ENCODE results near the gene VPS25. TPM values are rescaled to one million over a fixed set of nuclear protein-coding genes. Genes with fewer than 3 reads are reported as not detected.
"Not testable (repeated sequence)": the region's sequence is repeated elsewhere in the genome, so short reads cannot be mapped to it uniquely, and the experiment has no call there.

The VPS25 gene
- total RNA-seq, 4 donors from 2014 or later, result 58.3 to 111 (median 79.7) TPM

- TF ChIP-seq POLR2A (IDR thresholded peaks at IDR 0.05), result no peak
- TF ChIP-seq EP300 (IDR thresholded peaks at IDR 0.05; ENCODE audit: low read depth), result no peak
- TF ChIP-seq POLR2AphosphoS5 (IDR thresholded peaks at IDR 0.05), result no peak
- no peak for TF ChIP-seq CTCF (IDR thresholded peaks at IDR 0.05)
- Histone ChIP-seq H3K27ac (no peak overlapping the region), H3K36me3 (no peaks in the 10 kb centered on the region), H3K27me3 (peaks cover 14% of the 10 kb centered on the region), H3K4me3 (no peak overlapping the region), H3K9me3 (no peaks in the 10 kb centered on the region), H3K4me1 (peaks cover 5 to 11% (median 8%) of the 10 kb centered on the region in 4 donors)
- no peak for DNase-seq
- intact Hi-C loops (cut with DNase I; ENCODE audit: low total_unique reads) (loop anchor here (10.0 kb wide), 1 partner anchor 181 kb away; no protein-coding TSS in a partner anchor), in situ Hi-C loops (cut with MboI; ENCODE audit: low pct_ligation_motif_present in 1 of 4, low pct_unique_long_range_greater_than_20kb in 1 of 4, low sequenced_read_pairs in 3 of 4) (no loop called here)
- WGBS, 2 donors (ENCODE audit: low coverage in 1 of 2), result 82% methylated on average over 6 of the region's 6 CpGs; no CpG with 5 or more reads in 1 of the 2 donors
Measured at GRCh38 chr17:42766124-42766523, 7.1 kb upstream of the VPS25 start.

- DNase-seq, result no peak
- peaks cover 0 to 4% (median 2%) of the 10 kb centered on the region in 4 donors for H3K4me1 ChIP-seq
- no peak overlapping the region for H3K27ac ChIP-seq
- TF ChIP-seq CTCF (IDR thresholded peaks at IDR 0.05), result no peak
- no peak for TF ChIP-seq EP300 (IDR thresholded peaks at IDR 0.05; ENCODE audit: low read depth)
- no peak for TF ChIP-seq POLR2AphosphoS5 (IDR thresholded peaks at IDR 0.05)
- TF ChIP-seq POLR2A (IDR thresholded peaks at IDR 0.05), result no peak
- in situ Hi-C loops (cut with MboI; ENCODE audit: low pct_ligation_motif_present in 1 of 4, low pct_unique_long_range_greater_than_20kb in 1 of 4, low sequenced_read_pairs in 3 of 4) (no loop called here), intact Hi-C loops (cut with DNase I; ENCODE audit: low total_unique reads) (loop anchor here (10.0 kb wide), 1 partner anchor 183 kb away; no protein-coding TSS in a partner anchor)
- H3K36me3 ChIP-seq, result no peaks in the 10 kb centered on the region
- H3K9me3 ChIP-seq, result no peaks in the 10 kb centered on the region
- H3K27me3 ChIP-seq, result peaks cover under 1% of the 10 kb centered on the region
- H3K4me3 ChIP-seq, result no peak overlapping the region
Measured at GRCh38 chr17:42767512-42767911, 5.7 kb upstream of the VPS25 start.

- H3K9me3 ChIP-seq; in situ Hi-C loops (cut with MboI; ENCODE audit: low pct_ligation_motif_present in 1 of 4, low pct_unique_long_range_greater_than_20kb in 1 of 4, low sequenced_read_pairs in 3 of 4); H3K27ac ChIP-seq; H3K27me3 ChIP-seq; H3K4me1 ChIP-seq; H3K4me3 ChIP-seq; H3K36me3 ChIP-seq; DNase-seq: not testable (repeated sequence)
- WGBS, 2 donors (ENCODE audit: low coverage in 1 of 2), result 76 to 85% methylated on average over 4 to 9 of the region's 9 CpGs
- intact Hi-C loops (cut with DNase I; ENCODE audit: low total_unique reads), result loop anchor here (10.0 kb wide), 1 partner anchor 183 kb away; no protein-coding TSS in a partner anchor
Measured at GRCh38 chr17:42768006-42768405, 5.2 kb upstream of the VPS25 start.

GRCh38 chr17:42769964-42770363, 3.3 kb upstream of the VPS25 start:
- H3K27ac ChIP-seq; H3K9me3 ChIP-seq; in situ Hi-C loops (cut with MboI; ENCODE audit: low pct_ligation_motif_present in 1 of 4, low pct_unique_long_range_greater_than_20kb in 1 of 4, low sequenced_read_pairs in 3 of 4); H3K27me3 ChIP-seq; H3K36me3 ChIP-seq; DNase-seq; H3K4me3 ChIP-seq: not testable (repeated sequence)
- intact Hi-C loops (cut with DNase I; ENCODE audit: low total_unique reads), result loop anchor here (5.0 to 10.0 kb wide), 2 partner anchors 185 to 983 kb away; partner anchors contain the start of gene JUP
- H3K4me1 ChIP-seq, result peaks cover 3 to 19% (median 14%) of the 10 kb centered on the region in 4 donors
- WGBS, 2 donors (ENCODE audit: low coverage in 1 of 2), result 77% methylated on average over 10 of the region's 10 CpGs

GRCh38 chr17:42772945-42773289, 332 bp upstream of the VPS25 start:
- in situ Hi-C loops (cut with MboI; ENCODE audit: low pct_ligation_motif_present in 1 of 4, low pct_unique_long_range_greater_than_20kb in 1 of 4, low sequenced_read_pairs in 3 of 4), result no loop called here
- peaks cover 3 to 27% (median 15%) of the 10 kb centered on the region in 4 donors for H3K4me1 ChIP-seq
- peak overlapping the region; percentile 86 to 89 (median 88) for H3K27ac ChIP-seq
- H3K27me3 ChIP-seq, result no peaks in the 10 kb centered on the region
- peak overlapping the region in 3 of 4 donors; percentile 69 to 77 (median 75) for H3K4me3 ChIP-seq
- 0 to 4% methylated on average over 3 of the region's 3 CpGs for WGBS, 2 donors (ENCODE audit: low coverage in 1 of 2)
- no peaks in the 10 kb centered on the region for H3K9me3 ChIP-seq
- intact Hi-C loops (cut with DNase I; ENCODE audit: low total_unique reads), result loop anchor here (5.0 kb wide), 1 partner anchor 986 kb away; the partner anchor contains the start of gene JUP
- TF ChIP-seq CTCF (IDR thresholded peaks at IDR 0.05) (no peak), EP300 (IDR thresholded peaks at IDR 0.05; ENCODE audit: low read depth) (no peak), POLR2A (IDR thresholded peaks at IDR 0.05) (no peak), POLR2AphosphoS5 (IDR thresholded peaks at IDR 0.05) (no peak)
- DNase-seq, result no peak
- peaks cover 0 to 18% (median 9%) of the 10 kb centered on the region in 4 donors for H3K36me3 ChIP-seq
